ENCODE results near the gene ZFP36L1. TPM values are rescaled to one million over a fixed set of nuclear protein-coding genes. Genes with fewer than 3 reads are reported as not detected.
A peak's percentile ranks its signal among the peaks of the same experiment; 100 is the strongest.

ZFP36L1 gene, protein sequence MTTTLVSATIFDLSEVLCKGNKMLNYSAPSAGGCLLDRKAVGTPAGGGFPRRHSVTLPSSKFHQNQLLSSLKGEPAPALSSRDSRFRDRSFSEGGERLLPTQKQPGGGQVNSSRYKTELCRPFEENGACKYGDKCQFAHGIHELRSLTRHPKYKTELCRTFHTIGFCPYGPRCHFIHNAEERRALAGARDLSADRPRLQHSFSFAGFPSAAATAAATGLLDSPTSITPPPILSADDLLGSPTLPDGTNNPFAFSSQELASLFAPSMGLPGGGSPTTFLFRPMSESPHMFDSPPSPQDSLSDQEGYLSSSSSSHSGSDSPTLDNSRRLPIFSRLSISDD
- 5.7 and 8.7 TPM in 2 replicates for total RNA-seq

DNA sequence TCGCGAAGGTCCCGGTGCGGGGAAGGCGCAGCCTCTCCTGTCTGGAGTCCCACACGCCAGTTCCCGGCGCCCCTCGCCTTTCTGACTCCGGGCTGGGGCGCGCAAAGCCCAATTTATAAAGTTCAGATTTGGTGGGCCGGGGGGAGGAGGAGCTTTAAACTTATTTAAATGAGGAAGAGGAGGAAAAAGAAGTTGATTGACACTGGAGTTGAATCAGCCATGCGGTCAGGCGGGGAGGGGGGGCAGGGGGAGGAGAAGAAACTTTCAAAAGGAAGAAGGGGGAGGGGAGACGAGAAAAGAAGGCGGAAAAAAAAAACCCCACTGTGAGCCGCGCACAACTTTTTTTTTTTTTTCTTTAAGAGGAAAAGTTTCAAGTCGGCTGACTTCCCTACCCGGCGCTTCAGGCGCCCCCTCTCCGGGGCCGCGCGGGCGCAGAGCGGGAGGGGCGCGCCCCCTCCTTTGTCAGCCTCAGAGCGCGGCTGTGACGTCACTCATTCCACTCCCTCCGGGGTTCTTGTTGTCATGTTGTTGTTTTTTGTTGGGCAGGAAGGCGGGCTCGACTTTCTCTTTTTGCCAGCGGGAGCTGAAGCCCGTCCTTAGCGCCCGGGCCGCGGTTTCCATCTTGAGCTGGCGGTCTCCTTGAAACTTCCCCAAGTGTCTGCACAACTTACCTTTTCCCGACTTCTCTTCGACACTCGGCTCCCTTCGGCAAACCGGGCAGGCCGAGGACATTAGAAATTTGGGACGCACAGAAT is at the start of gene ZFP36L1:
TSS of gene ZFP36L1 (minus strand) at position 89 of the 755 bp plus-strand sequence. CDS start 129 bp downstream, outside the sequence.
- DNase-seq (ENCODE audit: low read depth in 2 of 2), result peak; percentile 95 to 98

DNA sequence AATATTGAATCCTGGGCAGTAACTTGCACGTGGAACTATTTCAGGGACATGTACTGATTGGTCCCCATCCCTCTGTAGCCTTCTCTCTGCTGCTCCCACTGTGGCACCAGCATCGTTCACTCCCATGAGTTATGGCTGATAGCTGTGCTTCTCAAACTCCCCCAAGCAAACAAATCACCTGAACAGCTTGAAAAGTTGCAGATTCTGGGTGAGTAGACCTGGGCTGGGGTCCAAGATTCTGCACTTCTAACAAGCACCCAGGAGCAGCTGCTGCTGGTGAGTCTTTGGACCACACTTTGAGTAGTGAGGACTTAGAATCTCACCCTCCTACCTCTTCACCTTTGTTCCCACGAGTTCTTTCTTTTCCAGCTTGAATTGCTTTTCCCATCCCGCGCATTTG is 49.4 kb upstream of the ZFP36L1 start:
- no peak for DNase-seq (ENCODE audit: low read depth in 2 of 2)

DNA sequence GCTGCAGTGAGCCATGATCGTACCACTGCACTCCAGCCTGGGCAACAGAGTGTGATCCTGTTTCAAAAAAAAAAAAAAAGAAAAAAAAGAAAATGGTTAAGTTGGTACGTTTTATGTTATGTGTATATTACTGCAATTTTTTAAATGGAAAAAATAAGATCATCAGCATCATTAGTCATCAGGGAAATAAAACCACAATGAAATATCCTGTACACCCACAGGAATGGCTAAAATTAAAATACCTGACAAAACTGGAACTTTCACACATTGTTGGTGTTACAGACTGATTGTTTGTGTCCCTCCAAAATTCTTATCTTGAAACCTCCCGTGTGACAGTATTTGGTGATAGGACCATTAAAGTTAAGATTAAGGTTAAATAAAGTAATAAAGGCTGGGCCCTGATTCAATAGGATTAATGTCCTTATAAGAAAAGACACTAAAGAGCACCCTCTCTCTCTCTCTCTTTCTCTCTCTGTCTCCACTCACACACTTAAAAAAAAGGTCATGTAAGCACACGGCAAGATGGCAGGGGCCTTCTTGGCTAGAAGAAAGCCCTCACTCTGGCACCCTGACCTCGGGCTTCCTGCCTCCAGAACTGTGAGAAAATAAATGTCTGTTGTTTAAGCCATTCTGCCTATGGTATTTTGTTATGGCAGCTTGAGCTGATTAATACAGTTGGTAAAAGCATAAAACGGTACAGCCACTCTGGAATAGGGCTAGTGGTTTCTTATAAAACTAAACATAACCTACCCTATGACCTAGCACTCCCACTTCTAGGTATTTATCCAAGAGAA is 48.3 kb upstream of the ZFP36L1 start:
- DNase-seq (ENCODE audit: low read depth in 2 of 2), result peak; percentile 75 to 78

DNA sequence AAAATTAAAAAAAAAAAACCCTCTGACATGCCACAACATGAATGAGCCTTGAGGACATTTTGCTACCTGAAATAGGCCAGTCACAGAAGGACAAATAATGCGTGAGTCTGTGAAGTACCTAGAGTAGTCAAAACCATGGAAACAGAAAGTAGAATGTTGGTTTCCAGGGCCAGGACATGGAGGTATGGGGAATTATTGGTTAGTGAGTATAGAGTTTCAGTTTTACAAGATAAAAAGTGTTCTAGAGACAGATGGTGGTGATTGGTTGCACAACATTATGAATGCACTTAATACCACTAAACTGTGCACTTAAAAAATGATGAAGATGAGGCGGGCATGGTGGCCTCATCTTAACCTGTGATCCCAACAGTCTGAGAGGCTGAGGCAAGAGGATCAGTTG is 47.6 kb upstream of the ZFP36L1 start:
- DNase-seq (ENCODE audit: low read depth in 2 of 2), result no peak

DNA sequence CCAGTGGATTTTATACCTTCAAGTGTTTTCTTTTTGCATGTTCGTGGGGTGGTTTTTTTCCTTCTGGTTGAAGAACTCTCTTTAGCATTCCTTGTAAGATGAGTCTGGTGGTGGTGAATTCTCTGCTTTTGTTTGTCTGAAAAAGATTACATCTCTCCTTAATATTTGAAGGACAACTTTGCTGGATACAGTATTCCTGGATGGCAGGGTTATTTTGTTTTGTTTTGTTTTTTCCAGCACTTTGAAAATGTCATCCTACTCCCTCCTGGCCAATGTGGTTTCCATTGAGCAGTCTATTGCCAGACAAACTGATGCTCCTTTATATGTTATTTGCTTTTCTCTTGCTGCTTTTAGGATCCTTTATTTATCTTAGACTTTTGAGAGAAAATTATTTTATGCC is 43.2 kb upstream of the ZFP36L1 start:
- no peak for DNase-seq (ENCODE audit: low read depth in 2 of 2)

DNA sequence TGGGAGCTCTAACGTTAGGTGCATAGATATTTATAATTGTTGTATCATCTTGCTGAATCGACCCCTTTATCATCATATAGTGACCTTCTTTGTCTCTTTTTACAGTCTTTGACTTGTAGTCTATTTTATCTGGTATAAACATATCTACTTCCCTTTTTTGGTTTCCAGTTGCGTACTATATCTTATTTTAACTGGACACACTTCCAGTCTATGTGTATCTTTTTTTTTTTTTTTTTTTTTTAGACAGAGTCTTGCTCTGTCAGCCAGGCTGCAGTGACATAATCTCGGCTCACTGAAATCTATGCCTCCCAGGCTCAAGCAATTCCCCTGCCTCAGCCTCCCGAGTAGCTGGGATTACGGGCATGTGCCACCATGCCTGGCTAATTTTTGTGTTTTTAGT is 41.9 kb upstream of the ZFP36L1 start:
- DNase-seq (ENCODE audit: low read depth in 2 of 2), result no peak

DNA sequence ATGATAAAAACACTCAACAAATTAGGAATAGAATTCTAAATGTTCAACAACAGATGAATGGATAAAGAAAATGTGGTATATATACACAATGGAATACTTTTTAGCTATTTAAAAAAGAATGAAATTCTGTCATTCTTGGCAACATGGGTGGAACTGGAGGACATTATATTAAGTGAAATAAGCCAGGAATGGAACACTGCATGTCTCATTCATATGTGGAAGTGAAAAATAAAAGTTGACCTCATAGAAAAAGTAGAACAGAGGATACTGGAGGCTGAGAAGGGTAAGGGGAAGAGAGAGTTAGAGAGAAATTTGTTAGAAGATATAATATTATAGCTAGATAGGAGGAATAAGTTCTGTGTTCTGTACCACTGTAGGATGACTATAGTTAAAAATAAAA is 35.8 kb upstream of the ZFP36L1 start:
- no peak for DNase-seq (ENCODE audit: low read depth in 2 of 2)

DNA sequence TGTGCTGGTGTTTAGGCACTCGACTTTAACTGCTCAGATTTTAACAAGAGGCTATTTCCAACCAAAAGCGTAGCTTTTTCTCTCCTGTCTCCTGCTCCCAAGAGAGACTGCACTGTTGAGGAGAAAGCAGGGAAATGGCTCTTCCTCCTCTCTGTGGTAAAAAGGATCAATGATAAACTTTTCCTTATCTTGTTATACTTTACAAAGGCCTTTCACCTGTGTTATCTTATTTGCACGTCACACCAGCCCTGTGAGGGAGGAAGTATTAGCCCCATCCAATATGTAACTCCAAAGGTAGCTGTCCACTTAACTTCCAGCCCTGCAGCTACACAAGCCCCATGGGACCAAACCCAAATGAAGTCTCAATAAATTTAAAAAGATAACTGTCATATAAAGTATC is 32.9 kb upstream of the ZFP36L1 start:
- DNase-seq (ENCODE audit: low read depth in 2 of 2), result no peak

DNA sequence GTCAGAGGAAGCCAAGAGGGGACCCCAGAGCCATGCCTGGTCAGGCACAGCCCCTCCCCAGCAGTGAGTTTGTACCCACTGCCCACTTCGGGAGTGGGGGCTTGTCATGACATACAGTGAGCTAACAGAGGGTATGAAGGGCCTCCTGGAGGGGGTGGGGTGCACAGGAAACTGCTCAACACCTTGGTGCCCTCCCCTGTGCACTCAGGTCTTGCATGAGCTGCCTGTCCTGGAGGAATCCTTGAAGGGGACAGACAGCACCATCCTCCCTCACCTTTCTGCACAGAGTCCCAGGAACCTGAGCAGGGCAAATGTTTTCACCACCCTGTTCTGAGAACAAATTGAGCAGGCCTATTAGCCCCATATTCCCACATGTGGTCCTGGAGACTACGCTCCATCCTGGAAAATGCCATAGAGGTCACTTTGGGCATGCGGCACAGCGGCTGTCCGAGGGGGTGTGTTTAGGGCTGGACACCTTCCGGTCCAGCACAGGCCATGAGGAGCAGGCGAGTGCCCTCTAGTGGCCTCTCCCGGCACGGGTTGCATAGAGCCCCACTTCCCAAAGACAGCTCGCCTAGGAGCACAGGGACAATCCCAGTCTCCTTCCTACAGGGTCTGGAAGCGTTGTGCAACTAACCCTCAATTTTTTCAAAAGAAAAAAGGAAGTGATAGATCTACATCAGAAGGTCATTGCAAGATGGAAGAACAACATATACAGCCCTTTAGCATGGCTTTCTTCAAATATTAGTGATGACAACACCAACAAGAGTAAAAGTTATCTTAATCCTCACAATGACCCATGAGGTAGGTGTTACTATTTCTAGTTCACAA is 31.9 kb upstream of the ZFP36L1 start:
- peak; percentile 76 to 80 for DNase-seq (ENCODE audit: low read depth in 2 of 2)

DNA sequence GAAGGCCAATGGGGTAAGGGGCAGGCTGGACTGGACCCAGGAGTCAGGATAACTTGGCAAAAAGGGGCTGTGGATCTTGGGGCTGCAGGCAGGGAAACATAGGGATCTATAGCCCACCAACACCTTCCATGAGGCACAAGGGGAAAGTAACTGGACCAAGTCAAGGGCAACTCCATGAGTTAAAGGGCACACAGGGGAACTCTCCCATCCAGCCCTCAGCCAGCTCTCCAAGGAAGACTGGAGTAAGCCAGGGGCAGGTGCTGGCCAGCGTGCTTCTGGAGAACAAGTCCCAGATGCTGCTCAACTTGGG is 31.3 kb upstream of the ZFP36L1 start:
- no peak for DNase-seq (ENCODE audit: low read depth in 2 of 2)

DNA sequence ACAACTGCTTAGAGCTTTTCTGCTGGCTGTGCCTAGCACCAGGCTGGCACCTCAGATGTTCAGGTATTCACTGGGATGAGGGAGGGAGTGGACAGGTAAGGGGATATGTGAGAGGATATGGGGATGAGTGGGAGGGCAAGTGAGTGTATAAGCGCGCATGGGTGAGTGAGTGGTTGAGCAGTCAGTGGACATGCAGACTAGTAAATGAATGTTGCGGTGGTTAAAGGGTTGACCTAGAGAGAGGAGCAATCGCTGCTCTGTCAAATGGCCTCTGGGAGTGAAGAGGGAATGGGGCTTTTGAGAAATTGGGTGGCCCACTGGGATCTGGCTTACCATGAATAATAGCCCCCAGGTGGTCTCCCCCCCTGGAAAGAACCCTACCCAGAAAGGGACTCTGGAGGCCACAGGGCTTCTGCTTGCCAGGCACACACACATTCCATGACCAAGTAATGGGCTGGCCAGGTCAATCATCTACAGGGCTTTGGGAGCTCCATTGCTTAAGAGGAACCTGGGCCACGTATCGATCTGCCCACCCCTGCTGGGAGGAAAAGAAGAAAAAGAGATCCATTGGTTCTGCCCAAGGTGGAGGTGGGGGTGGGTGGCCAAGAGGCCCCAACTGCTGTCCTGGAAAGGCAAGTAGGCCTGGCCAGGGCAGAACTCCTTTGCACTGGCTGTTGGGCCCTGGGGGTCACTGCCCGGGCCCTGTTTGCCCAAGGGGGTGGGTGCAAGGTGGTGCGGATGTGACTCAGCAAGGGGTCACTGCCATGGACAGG is 30.8 kb upstream of the ZFP36L1 start:
- DNase-seq (ENCODE audit: low read depth in 2 of 2), result no peak

DNA sequence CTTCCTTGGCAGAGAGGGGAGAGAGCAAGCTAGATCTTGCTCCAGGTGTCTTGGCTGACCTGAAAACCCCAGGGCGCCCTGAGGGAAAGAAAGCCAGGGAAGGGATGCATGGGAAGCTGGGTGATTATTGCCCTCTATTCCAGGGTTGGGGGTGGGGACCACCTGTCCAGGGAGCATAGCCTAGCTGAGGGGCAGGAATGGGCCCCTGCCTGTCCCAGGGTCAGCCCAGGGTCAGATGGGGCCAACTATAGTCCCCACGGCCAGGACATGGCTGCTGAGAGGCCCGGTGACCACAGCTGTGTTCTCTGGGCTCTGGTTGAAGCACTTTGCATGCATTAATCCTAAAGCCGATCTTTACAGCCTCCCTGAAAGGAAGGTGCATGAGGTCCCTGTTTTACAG is 30.1 kb upstream of the ZFP36L1 start:
- DNase-seq (ENCODE audit: low read depth in 2 of 2), result no peak

DNA sequence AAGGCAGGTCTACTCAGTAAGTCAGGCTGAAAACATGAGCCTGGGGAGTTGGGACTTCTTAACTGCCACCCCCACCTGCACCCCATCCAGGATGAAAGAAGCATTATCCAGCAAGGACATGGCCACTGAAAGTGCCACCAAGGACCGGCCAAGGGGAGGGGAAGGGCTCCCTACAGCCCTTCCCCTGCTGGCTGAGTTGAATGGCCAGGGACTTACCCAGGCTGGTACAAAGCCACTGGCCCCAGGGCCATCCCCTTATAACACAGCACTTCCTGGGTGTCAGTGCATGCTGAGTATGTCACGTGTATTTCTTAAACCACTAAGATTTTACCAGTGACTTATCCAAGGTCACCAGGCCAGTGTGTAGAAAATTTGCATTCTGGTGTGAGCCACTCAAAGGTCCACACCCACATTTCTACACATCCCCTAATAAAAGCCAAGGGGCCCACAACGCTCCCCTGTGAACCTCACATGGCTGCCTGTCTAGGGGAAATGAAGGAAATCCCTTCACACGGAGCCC is 29.3 kb upstream of the ZFP36L1 start:
- no peak for DNase-seq (ENCODE audit: low read depth in 2 of 2)

DNA sequence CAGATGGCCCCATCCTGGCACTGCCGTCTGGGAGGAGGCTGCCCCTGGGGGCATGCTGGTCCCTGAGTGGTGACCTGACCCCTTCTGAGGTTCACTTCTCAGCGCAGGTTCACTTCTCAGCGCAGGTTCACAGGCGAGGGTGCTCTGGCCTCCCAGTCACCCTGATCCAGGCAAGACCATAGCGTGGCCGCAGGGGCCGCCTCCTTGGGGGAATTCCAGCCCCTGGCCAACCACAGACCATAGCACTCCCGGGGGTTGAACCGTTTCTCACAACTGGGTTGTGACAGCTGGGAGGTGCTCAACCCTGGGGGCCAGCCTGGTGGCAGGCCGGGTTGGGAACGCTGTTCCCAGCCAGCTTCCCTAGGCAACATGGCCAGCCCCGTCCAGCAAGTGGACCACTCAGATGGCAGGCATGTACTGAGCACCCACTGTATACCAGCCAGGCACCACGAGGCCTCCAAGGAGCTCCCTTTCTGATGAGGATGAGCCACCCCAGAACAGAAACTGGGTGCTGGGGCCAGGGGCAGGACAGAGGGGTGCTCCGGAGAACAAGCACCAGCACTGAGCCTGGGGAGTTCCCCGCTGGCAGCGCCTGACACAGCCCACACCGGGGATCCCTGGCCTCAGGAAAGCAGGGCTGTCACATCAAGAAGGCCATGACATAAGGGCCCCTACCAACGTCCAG is 28.3 kb upstream of the ZFP36L1 start:
- no peak for DNase-seq (ENCODE audit: low read depth in 2 of 2)

DNA sequence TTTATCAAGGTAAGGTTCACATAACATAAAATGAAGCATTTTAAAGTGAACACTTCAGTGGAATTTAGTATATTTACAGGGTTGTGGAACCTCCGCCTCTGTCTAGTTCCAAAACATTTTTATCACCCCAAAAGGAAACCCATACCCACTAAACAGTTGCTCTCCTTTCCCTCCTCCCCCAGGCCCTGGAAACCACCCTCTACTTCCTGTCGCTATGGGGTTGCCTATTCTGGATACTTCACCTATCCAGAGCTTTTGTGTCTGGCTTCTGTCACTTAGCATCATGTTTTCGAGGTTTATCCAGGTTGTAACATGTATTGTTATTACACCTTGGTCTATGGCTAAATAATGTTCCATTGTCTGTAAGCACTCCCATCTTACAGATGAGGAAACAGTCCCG is 27.7 kb upstream of the ZFP36L1 start:
- no peak for DNase-seq (ENCODE audit: low read depth in 2 of 2)

DNA sequence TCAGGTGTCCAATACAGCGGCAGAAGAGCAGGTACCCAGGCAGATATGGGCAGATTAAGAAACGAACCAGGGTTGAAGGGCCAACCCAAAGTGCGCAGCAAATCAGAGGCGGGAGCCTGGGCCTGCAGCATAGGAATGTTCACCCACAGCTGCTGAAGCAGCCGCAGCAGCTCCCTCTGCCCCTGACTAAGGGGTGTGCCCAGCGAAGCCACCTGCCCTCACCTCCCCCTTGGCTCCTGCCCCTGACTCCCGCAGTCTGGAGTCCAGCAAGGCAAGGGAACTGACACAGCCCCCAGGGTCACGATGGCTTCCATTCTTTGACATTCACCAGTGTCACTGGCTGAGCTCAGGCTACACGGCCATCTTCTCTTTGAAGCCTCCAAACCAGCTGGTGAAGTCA is 27.3 kb upstream of the ZFP36L1 start:
- no peak for DNase-seq (ENCODE audit: low read depth in 2 of 2)

DNA sequence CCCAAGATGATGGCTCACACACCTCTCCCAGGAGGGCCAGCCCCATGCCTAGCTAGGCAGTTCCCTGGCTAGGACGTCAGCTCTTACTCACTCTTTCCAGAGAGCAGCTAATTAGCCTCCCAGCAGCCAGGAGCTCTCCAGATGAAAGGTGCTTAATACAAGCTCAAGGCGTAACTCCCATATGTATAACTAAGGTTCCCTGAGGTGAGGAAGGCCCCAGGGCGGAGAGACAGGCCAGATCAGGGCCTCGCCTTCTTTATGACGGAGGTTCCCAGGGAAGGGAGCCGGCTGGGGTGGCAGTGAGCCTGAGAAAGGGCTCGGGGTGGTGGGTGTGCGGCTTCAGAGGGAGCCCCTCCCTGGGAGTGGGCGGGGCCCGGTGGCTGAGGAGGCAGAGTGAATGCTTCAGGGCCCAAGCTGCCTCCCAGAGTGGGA is 26.4 kb upstream of the ZFP36L1 start:
- DNase-seq (ENCODE audit: low read depth in 2 of 2), result peak; percentile 24 to 31

DNA sequence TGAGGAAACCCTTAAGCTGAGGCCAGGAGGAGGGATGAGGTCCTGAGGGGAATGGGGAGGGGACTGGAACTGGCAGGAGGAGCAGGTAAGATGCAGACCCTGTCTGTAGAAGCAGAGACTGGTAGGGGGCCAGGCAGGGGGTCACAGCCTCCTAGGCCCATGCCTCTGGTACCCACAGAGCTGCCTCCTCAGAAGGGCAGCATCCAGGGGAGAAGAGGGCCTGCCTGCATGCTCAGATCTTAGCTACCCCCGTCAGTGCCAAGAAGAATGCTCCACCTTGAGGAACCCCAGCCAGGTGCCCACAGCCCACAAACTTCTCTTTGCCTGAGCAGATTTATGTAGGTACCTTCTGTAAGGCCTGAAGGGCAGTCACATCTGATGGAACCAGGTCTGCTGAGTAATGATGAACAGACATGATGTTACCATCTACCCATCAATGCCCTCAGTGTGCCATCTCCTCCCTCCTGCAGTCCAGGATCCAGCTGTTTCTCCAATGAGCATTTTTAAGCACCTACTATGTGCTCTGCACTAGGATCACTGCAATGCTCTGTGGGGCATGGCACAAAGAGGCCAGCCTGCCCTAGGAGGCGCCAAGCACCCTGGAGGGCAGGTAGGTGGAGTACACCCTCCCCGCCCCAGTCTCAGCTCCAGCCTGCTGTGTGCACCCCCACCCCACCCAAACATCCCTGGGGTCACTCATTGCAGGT is 24.8 kb upstream of the ZFP36L1 start:
- no peak for DNase-seq (ENCODE audit: low read depth in 2 of 2)

DNA sequence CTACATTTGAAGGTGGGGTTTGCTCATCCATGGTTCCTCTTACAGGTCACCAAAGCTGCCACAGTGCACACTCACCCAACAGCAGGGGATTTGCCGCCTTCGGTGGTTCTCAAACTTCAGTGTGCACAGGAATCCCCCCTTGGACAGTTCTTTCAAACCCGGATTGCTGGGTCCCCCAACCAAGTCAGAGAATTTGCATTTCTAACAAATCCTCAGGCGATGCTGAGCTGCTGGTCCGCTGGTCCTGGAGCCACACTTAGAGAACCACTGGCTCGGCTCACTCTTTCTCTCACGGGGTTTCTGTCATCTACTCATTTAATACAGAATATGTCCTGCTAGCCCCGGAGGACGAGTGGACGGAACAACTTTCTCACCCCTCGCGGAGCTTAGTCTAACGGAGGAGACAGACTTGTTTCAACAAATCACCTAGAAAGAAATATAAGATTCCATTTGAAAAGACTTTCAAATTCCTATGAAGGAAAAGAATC is 24.1 kb upstream of the ZFP36L1 start:
- DNase-seq (ENCODE audit: low read depth in 2 of 2), result no peak

Measured in lung microvascular endothelial cell (primary cell).